Neural crest cell (in vitro differentiated cells): ENCODE measurements around the gene MANF. TPM values are rescaled to one million over a fixed set of nuclear protein-coding genes. Genes with fewer than 3 reads are reported as not detected.

ENCODE experiments used
- DNase-seq: peaks from one replicate; pipeline ENCODE4 v3.0.0; 2021; ENCODE audit warnings: low read depth, mixed read lengths, low spot score
- H3K27ac Mint-ChIP-seq: one replicate; pipeline ENCODE4 v1.8.0; 2021; ENCODE audit warnings: mild to moderate bottlenecking, mixed read lengths; ENCODE audit not compliant: unreplicated experiment
- H3K27me3 Mint-ChIP-seq: 2 replicates; pipeline ENCODE4 v1.8.0; 2021; ENCODE audit warnings: low read depth, mild to moderate bottlenecking, mixed read lengths
- H3K36me3 Mint-ChIP-seq: 2 replicates; pipeline ENCODE4 v1.8.0; 2021; ENCODE audit warnings: low read depth, mild to moderate bottlenecking, mixed read lengths
- H3K4me1 Mint-ChIP-seq: 2 replicates; pipeline ENCODE4 v1.8.0; 2021; ENCODE audit warnings: mixed read lengths
- H3K4me3 Mint-ChIP-seq: one replicate; pipeline ENCODE4 v1.8.0; 2021; ENCODE audit warnings: mild to moderate bottlenecking, mixed read lengths
- H3K9me3 Mint-ChIP-seq: 2 replicates; pipeline ENCODE4 v1.8.0; 2021; ENCODE audit warnings: mixed read lengths
- CTCF ChIP-seq: fragments of 200-600 bp; sonication (generic); conservative IDR thresholded peaks from 2 replicates; pipeline ENCODE4 v1.5.0; 2021; ENCODE audit warnings: antibody characterized with exemption, mild to moderate bottlenecking
- long read RNA-seq: library from polyadenylated mRNA; unstranded; transcript quantifications from one replicate; pipeline ENCODE4 v2.0.0, GENCODE V29; 2020
- total RNA-seq: library from RNA; stranded (reverse); gene quantifications from 2 replicates; pipeline ENCODE4 v1.2.1, GENCODE V29; 2021

Gene MANF
- 114 TPM in 2 replicates for total RNA-seq
- long read RNA-seq = 0 reads

GRCh38 chr3:51384726-51385473, at the start of gene MANF:
MANF (plus strand) TSS chr3:51385291; CDS start chr3:51385343, 52 bp downstream.
- H3K4me3 Mint-ChIP-seq = peak within 1 kb of the TSS; percentile 100
- TF ChIP-seq CTCF = no peak
- no peaks in the 10 kb centered on the region for H3K27me3 Mint-ChIP-seq
- H3K27ac Mint-ChIP-seq = peak within 1 kb of the TSS; percentile 100
- H3K36me3 Mint-ChIP-seq = peaks cover 22% of the 10 kb centered on the region
- peak; percentile 90 for DNase-seq
- peaks cover 54% of the 10 kb centered on the region for H3K4me1 Mint-ChIP-seq
- H3K9me3 Mint-ChIP-seq = no peaks in the 10 kb centered on the region

GRCh38 chr3:51336261-51336660, 48.8 kb upstream of the MANF start:
- no peak overlapping the region for H3K27ac Mint-ChIP-seq
- peaks cover 19% of the 10 kb centered on the region for H3K4me1 Mint-ChIP-seq
- peaks cover 4% of the 10 kb centered on the region for H3K36me3 Mint-ChIP-seq
- no peak overlapping the region for H3K4me3 Mint-ChIP-seq
- H3K9me3 Mint-ChIP-seq = no peaks in the 10 kb centered on the region
- DNase-seq = no peak
- no peak for TF ChIP-seq CTCF
- H3K27me3 Mint-ChIP-seq = no peaks in the 10 kb centered on the region

- Mint-ChIP-seq H3K36me3 (peaks cover 4% of the 10 kb centered on the region), H3K9me3 (no peaks in the 10 kb centered on the region), H3K27me3 (no peaks in the 10 kb centered on the region), H3K27ac (no peak overlapping the region), H3K4me3 (no peak overlapping the region), H3K4me1 (peaks cover 19% of the 10 kb centered on the region)
- no peak for TF ChIP-seq CTCF
- DNase-seq = no peak
These were observed 47.4 kb upstream of the MANF start for GRCh38 chr3:51337666-51338065.

GRCh38 chr3:51338632-51339031, 46.5 kb upstream of the MANF start:
- H3K4me1 Mint-ChIP-seq = peaks cover 19% of the 10 kb centered on the region
- DNase-seq = no peak
- H3K27me3 Mint-ChIP-seq = no peaks in the 10 kb centered on the region
- no peak overlapping the region for H3K27ac Mint-ChIP-seq
- H3K9me3 Mint-ChIP-seq = no peaks in the 10 kb centered on the region
- no peak for TF ChIP-seq CTCF
- peaks cover 4% of the 10 kb centered on the region for H3K36me3 Mint-ChIP-seq
- H3K4me3 Mint-ChIP-seq = no peak overlapping the region

GRCh38 chr3:51340013-51340829, 44.9 kb upstream of the MANF start:
- Mint-ChIP-seq H3K4me3 (no peak overlapping the region), H3K4me1 (peaks cover 10% of the 10 kb centered on the region), H3K27me3 (no peaks in the 10 kb centered on the region), H3K36me3 (peaks cover 4% of the 10 kb centered on the region), H3K27ac (peak overlapping the region; percentile 52), H3K9me3 (no peaks in the 10 kb centered on the region)
- no peak for DNase-seq
- TF ChIP-seq CTCF = no peak
